Endometrial microvascular endothelial cells (primary cell): ENCODE results near the gene NNMT. TPM values are rescaled to one million over a fixed set of nuclear protein-coding genes. Genes with fewer than 3 reads are reported as not detected.
"Not testable (repeated sequence)": the region's sequence is repeated elsewhere in the genome, so short reads cannot be mapped to it uniquely, and the experiment has no call there.

Experiments used
- in situ Hi-C: cut with HindIII; loops from 2 replicates; pipeline ENCODE4 v1.10.0; 2017; ENCODE audit warnings: low sequenced_read_pairs, low pct_unique_long_range_greater_than_20kb; ENCODE audit errors: inconsistent ontology term
- total RNA-seq: library from RNA; depleted of rRNA; stranded (reverse); fragments of >200 nt; gene quantifications from one replicate; pipeline ENCODE4 v1.2.3, GENCODE V29; 2015; ENCODE audit errors: inconsistent ontology term

NNMT gene
- total RNA-seq, 1 donor from 2014 or later = 294 TPM

GRCh38 chr11:114322934-114323333 lies 26.7 kb downstream of the NNMT start:
- in situ Hi-C loops = no loop called here

GRCh38 chr11:114326151-114326550 lies 30.0 kb downstream of the NNMT start:
- in situ Hi-C loops = no loop called here

- in situ Hi-C loops = no loop called here
Measured at GRCh38 chr11:114326776-114327175, 30.6 kb downstream of the NNMT start.

- in situ Hi-C loops = no loop called here
Measured at GRCh38 chr11:114330373-114330772, 34.2 kb downstream of the NNMT start.

- in situ Hi-C loops = no loop called here
Measured at GRCh38 chr11:114340311-114341131, 44.3 kb downstream of the NNMT start.

- in situ Hi-C loops = not testable (repeated sequence)
Measured at GRCh38 chr11:114341667-114342066, 45.5 kb downstream of the NNMT start.

GRCh38 chr11:114342476-114342875 lies 46.3 kb downstream of the NNMT start:
- in situ Hi-C loops = no loop called here

- in situ Hi-C loops = no loop called here
Measured at GRCh38 chr11:114343020-114343419, 46.8 kb downstream of the NNMT start.

- in situ Hi-C loops = no loop called here
Measured at GRCh38 chr11:114343493-114343892, 47.3 kb downstream of the NNMT start.

- in situ Hi-C loops = no loop called here
Measured at GRCh38 chr11:114344494-114344893, 48.3 kb downstream of the NNMT start.

- in situ Hi-C loops = no loop called here
Measured at GRCh38 chr11:114345575-114346222, 49.5 kb downstream of the NNMT start.

GRCh38 chr11:114346709-114347141 lies 50.5 kb downstream of the NNMT start:
- in situ Hi-C loops = no loop called here

- in situ Hi-C loops = no loop called here
Measured at GRCh38 chr11:114348200-114349191, 52.3 kb downstream of the NNMT start.

GRCh38 chr11:114350022-114350421 lies 53.8 kb downstream of the NNMT start:
- in situ Hi-C loops = no loop called here

GRCh38 chr11:114353443-114353842 lies 57.2 kb downstream of the NNMT start:
- in situ Hi-C loops = no loop called here

- in situ Hi-C loops = no loop called here
Measured at GRCh38 chr11:114354076-114354475, 57.9 kb downstream of the NNMT start.

GRCh38 chr11:114358716-114359115 lies 62.5 kb downstream of the NNMT start:
- in situ Hi-C loops = no loop called here

- in situ Hi-C loops = no loop called here
Measured at GRCh38 chr11:114359342-114359741, 63.1 kb downstream of the NNMT start.

- in situ Hi-C loops = no loop called here
Measured at GRCh38 chr11:114362326-114362725, 66.1 kb downstream of the NNMT start.
